Endothelial cell of umbilical vein (primary cell): Measurements from ENCODE around the gene CAMSAP3. TPM values are rescaled to one million over a fixed set of nuclear protein-coding genes. Genes with fewer than 3 reads are reported as not detected.

Source experiments
- BruUV-seq: library from RNA; stranded (reverse); fragments of 400-500 nt; replicated peaks from 2 replicates; lab custom pipeline; 2021; lab: Mats Ljungman, UMichigan
- CTCF ChIA-PET: fragments of 300-600, 350-600 bp; sonication (Branson Sonifier 250); formaldehyde crosslinking; loops from one replicate; lab custom pipeline; 2021; ENCODE audit warnings: antibody characterized with exemption, inconsistent platforms; lab: Charles Lee
- POLR2A ChIA-PET: fragments of 300-600, 350-600 bp; sonication (Branson Sonifier 250); formaldehyde crosslinking; loops from one replicate; lab custom pipeline; 2021; ENCODE audit warnings: antibody characterized with exemption, inconsistent platforms; lab: Charles Lee
- DNase-seq: peaks from one replicate; pipeline ENCODE4 v3.0.0-alpha.2; 2011; ENCODE audit warnings: low read depth, low spot score
- FAIRE-seq: peaks from 2 replicates; lab custom pipeline; 2011; peaks lifted over from hg19 to GRCh38; lab: Jason Lieb, UNC
- H2AFZ ChIP-seq: 2 replicates; pipeline ENCODE4 v1.6.0; 2012; ENCODE audit warnings: low read depth, low read length, control low read depth, inconsistent platforms
- H3K27ac ChIP-seq: 2 replicates; pipeline ENCODE4 v1.5.1; 2011; ENCODE audit warnings: low read depth, mild to moderate bottlenecking, control low read depth, low read length, moderate library complexity; ENCODE audit not compliant: insufficient read depth
- H3K27me3 ChIP-seq, 2 experiments: 2 replicates each; pipeline versions ENCODE4 v1.6.0 to v1.6.1; 2011; ENCODE audit warnings: low read length in 2 of 2, mixed read lengths in 1 of 2; ENCODE audit not compliant: control insufficient read depth in 2 of 2, insufficient read depth in 2 of 2
- H3K36me3 ChIP-seq, 2 experiments: 2 replicates in 1 of 2; 3 replicates in 1 of 2; pipeline ENCODE4 v1.5.1; 2011; ENCODE audit warnings: low read length in 2 of 2, mild to moderate bottlenecking in 1 of 2, moderate library complexity in 1 of 2; ENCODE audit not compliant: control insufficient read depth in 2 of 2, insufficient read depth in 2 of 2; ENCODE audit errors: extremely low read depth in 1 of 2
- H3K4me1 ChIP-seq: 3 replicates; pipeline ENCODE4 v1.5.1; 2011; ENCODE audit warnings: mild to moderate bottlenecking, low read length; ENCODE audit not compliant: control insufficient read depth, insufficient read depth; ENCODE audit errors: extremely low read depth
- H3K4me2 ChIP-seq: 2 replicates; pipeline ENCODE4 v1.6.1; 2011; ENCODE audit warnings: low read length, control low read depth, mixed read lengths; ENCODE audit not compliant: insufficient read depth
- H3K4me3 ChIP-seq, 3 experiments: fragments of 200-600 bp in 1 of 3; sonication (generic), shearing (Covaris generic) in 1 of 3; replicated peaks in 1 of 3; 2 replicates each; pipeline ENCODE4 v1.5.1; 2011 to 2016; ENCODE audit warnings: control low read depth in 3 of 3, low read length in 3 of 3, mild to moderate bottlenecking in 2 of 3, inconsistent platforms in 1 of 3, low read depth in 1 of 3, moderate library complexity in 1 of 3; ENCODE audit not compliant: insufficient read depth in 1 of 3
- H3K79me2 ChIP-seq: 2 replicates; pipeline ENCODE4 v1.6.0; 2012; ENCODE audit warnings: low read length, inconsistent platforms; ENCODE audit not compliant: control insufficient read depth, insufficient read depth
- H3K9ac ChIP-seq: replicated peaks from 2 replicates; pipeline ENCODE3; 2011; ENCODE audit warnings: low read length, control low read depth; ENCODE audit not compliant: insufficient read depth; ENCODE audit errors: extremely low read depth
- H3K9me1 ChIP-seq: replicated peaks from 3 replicates; pipeline ENCODE4 v1.6.0; 2011; ENCODE audit warnings: mild to moderate bottlenecking, low read length; ENCODE audit not compliant: control insufficient read depth, insufficient read depth; ENCODE audit errors: extremely low read depth
- H3K9me3 ChIP-seq: replicated peaks from 2 replicates; pipeline ENCODE4 v1.5.1; 2012; ENCODE audit warnings: low read length, inconsistent platforms; ENCODE audit not compliant: control insufficient read depth, insufficient read depth
- H4K20me1 ChIP-seq: replicated peaks from 2 replicates; pipeline ENCODE3; 2011; ENCODE audit warnings: mild to moderate bottlenecking, low read length; ENCODE audit not compliant: control insufficient read depth, insufficient read depth; ENCODE audit errors: extremely low read depth
- CTCF ChIP-seq, 2 donors: IDR thresholded peaks; 1 replicate in 1 of 2; 2 replicates in 1 of 2; pipeline ENCODE4 v1.5.1; 2011; ENCODE audit warnings: low read length in 2 of 2, mild to moderate bottlenecking in 2 of 2, moderate library complexity in 2 of 2, control low read depth in 1 of 2, inconsistent platforms in 1 of 2, low read depth in 1 of 2; ENCODE audit not compliant: insufficient read depth in 1 of 2; ENCODE audit errors: extremely low read depth in 1 of 2
- EZH2 ChIP-seq: IDR thresholded peaks from 2 replicates; pipeline ENCODE4 v1.6.1; 2012; ENCODE audit warnings: borderline replicate concordance, low read depth, mild to moderate bottlenecking, moderate library complexity, low read length, inconsistent platforms; ENCODE audit not compliant: severe bottlenecking
- FOS ChIP-seq: IDR thresholded peaks from 2 replicates; pipeline ENCODE4 v1.6.1; 2011; ENCODE audit warnings: mild to moderate bottlenecking, low read length, moderate library complexity, borderline replicate concordance; ENCODE audit not compliant: insufficient read depth
- GATA2 ChIP-seq: IDR thresholded peaks from 2 replicates; pipeline ENCODE4 v1.7.0; 2011; ENCODE audit warnings: low read depth, mild to moderate bottlenecking, moderate library complexity, mixed read lengths, low read length; ENCODE audit not compliant: insufficient read length, insufficient read depth
- JUN ChIP-seq: IDR thresholded peaks from 2 replicates; pipeline ENCODE4 v1.6.1; 2011; ENCODE audit warnings: borderline replicate concordance, low read depth; ENCODE audit not compliant: insufficient read length, insufficient read depth
- MYC ChIP-seq: IDR thresholded peaks from one replicate; pipeline ENCODE4 v1.6.1; 2011; ENCODE audit warnings: mild to moderate bottlenecking, low read depth, low read length
- POLR2A ChIP-seq: IDR thresholded peaks from 2 replicates; pipeline ENCODE4 v1.6.1; 2012; ENCODE audit warnings: low read depth, mild to moderate bottlenecking, control low read depth, low read length
- POLR2AphosphoS5 ChIP-seq: IDR thresholded peaks from 2 replicates; pipeline ENCODE4 v1.6.1; 2012; ENCODE audit warnings: low read depth, mild to moderate bottlenecking, control low read depth, low read length, moderate library complexity; ENCODE audit not compliant: insufficient read depth
- dilution Hi-C: fragments of 300-500 bp; cut with MboI; formaldehyde crosslinking; loops from one replicate; pipeline ENCODE4 v1.15.0; 2019; ENCODE audit warnings: low sequenced_read_pairs; ENCODE audit not compliant: extremely low pct_ligation_motif_present
- intact Hi-C: fragments of 100-400 bp; cut with micrococcal nuclease; formaldehyde crosslinking; loops from one replicate; pipeline ENCODE4 v1.10.0; 2022
- polyA plus RNA-seq, 4 experiments: library from polyadenylated mRNA; depleted of rRNA in 3 of 4; stranded (reverse) in 3 of 4; unstranded in 1 of 4; fragments of >200 nt; gene quantifications; 2 replicates each; pipeline versions ENCODE4 v1.2.1 to v1.2.3, GENCODE V29; 2011 to 2012; ENCODE audit warnings: missing spikeins in 1 of 4
- total RNA-seq: library from RNA; stranded (reverse); gene quantifications from 2 replicates; pipeline ENCODE4 v1.2.3, GENCODE V29; 2021
- TF ChIP-seq, protein P1 (sequence below): IDR thresholded peaks from 2 replicates; pipeline ENCODE4 v1.6.1; 2011; ENCODE audit not compliant: insufficient read depth, insufficient read length

CAMSAP3 gene
- total and polyA plus RNA-seq, 2 donors (not counting 3 experiments of a cell fraction or from before 2014, with no cell fraction given) = 0.11 to 0.22 TPM

- Histone ChIP-seq H3K9me1 (no peaks in the 10 kb centered on the region), H3K9ac (no peak overlapping the region), H4K20me1 (no peaks in the 10 kb centered on the region), H3K4me3 (no peak overlapping the region), H3K27ac (no peak overlapping the region), H3K9me3 (no peaks in the 10 kb centered on the region), H3K4me1 (no peaks in the 10 kb centered on the region), H3K27me3 (no peaks in the 10 kb centered on the region), H2AFZ (no peak overlapping the region), H3K4me2 (no peak overlapping the region), H3K36me3 (no peaks in the 10 kb centered on the region), H3K79me2 (no peaks in the 10 kb centered on the region)
- DNase-seq (no peak), FAIRE-seq (no peak)
- ChIA-PET POLR2A (no interaction called here), CTCF (no interaction called here)
- dilution Hi-C loops (no loop called here), intact Hi-C loops (no loop called here)
- TF ChIP-seq, protein P1, sequence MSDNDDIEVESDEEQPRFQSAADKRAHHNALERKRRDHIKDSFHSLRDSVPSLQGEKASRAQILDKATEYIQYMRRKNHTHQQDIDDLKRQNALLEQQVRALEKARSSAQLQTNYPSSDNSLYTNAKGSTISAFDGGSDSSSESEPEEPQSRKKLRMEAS = no peak
- TF ChIP-seq POLR2AphosphoS5 = no peak
- no peak for TF ChIP-seq JUN
- TF ChIP-seq POLR2A = no peak
- TF ChIP-seq CTCF (IDR thresholded peaks at IDR 0.05; ENCODE audit: extremely low read depth in 1 of 2, insufficient read depth in 1 of 2, low read depth in 1 of 2, low read length in 2 of 2) = no peak
- no peak for TF ChIP-seq EZH2
- no peak for TF ChIP-seq MYC
- no peak for TF ChIP-seq FOS
- TF ChIP-seq GATA2 = no peak
- BruUV-seq = no TSS peak
These were observed 15.0 kb downstream of the CAMSAP3 start for GRCh38 chr19:7610491-7611240.
